ENCODE measurements around the gene PCDHGC5.

The PCDHGC5 gene

DNA sequence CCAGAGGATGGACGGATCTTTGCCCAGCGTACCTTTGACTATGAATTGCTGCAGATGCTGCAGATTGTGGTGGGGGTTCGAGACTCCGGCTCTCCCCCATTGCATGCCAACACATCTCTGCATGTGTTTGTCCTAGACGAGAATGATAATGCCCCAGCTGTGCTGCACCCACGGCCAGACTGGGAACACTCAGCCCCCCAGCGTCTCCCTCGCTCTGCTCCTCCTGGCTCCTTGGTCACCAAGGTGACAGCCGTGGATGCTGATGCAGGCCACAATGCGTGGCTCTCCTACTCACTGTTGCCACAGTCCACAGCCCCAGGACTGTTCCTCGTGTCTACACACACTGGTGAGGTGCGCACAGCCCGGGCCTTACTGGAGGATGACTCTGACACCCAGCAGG is 1.9 kb downstream of the PCDHGC5 start:
- no peak for DNase-seq (ENCODE audit: low read depth, low spot score)

DNA sequence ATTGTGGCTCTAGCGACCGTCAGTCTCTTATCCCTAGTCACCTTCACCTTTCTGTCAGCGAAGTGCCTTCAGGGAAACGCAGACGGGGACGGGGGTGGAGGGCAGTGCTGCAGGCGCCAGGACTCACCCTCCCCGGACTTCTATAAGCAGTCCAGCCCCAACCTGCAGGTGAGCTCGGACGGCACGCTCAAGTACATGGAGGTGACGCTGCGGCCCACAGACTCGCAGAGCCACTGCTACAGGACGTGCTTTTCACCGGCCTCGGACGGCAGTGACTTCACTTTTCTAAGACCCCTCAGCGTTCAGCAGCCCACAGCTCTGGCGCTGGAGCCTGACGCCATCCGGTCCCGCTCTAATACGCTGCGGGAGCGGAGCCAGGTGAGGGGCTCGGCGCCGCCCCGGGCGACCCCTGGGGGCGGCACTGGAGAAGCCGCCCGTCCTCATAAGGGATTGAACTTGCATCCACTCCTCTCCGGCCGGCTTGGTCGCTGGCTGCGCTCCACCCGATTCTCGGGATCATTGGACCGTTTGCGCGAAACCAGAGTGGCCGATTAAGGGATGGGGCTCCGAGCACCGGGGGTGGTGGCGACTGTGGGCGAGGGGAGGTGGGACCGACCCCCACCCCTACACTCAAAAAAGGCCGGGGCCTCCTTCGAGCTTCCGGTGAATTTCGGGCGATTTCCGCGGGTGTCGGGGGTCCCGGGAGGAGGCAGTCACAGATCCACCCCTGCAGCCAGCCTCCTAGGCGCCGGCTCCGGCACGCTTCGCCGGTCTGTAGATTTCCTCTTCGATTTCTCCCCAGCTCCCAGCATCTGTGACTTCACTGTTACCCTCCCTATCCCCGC is 2.7 kb downstream of the PCDHGC5 start:
- no peak for DNase-seq (ENCODE audit: low read depth, low spot score)

DNA sequence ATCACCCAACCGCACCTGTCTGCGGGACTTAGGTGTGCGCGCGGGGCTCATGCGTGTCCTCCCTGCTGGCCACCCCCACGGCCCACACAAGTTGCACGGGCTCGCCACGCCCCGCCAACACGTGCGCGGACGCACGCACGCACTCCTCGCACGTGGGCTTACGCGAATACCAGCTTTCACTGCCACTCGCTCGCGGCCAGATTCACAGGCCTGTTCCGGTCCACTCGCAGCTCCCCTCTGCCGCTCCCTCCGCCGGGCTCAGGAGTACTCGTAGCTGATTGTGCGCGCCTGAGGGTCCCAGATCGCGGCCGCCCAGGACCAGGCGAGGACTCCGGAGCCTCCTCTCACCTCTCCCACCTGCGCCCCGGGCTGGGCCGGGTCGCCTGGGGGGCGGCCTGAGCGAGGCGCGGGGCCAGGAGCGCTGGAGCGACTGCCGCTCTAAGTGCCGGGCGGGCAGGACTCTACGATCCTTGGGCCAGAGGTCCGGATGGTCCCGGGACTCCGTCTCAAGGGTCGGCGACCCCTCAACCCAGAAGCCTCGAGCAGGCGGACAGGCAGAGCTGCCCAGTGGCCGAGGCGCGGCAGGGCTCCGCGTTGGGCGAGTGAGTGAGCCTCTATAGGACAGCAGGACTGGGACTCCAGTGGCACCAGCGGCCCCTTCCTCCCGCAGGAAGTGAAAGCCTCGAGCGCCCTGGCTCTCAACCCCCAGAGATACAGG is 3.4 kb downstream of the PCDHGC5 start:
- no peak for DNase-seq (ENCODE audit: low read depth, low spot score)

DNA sequence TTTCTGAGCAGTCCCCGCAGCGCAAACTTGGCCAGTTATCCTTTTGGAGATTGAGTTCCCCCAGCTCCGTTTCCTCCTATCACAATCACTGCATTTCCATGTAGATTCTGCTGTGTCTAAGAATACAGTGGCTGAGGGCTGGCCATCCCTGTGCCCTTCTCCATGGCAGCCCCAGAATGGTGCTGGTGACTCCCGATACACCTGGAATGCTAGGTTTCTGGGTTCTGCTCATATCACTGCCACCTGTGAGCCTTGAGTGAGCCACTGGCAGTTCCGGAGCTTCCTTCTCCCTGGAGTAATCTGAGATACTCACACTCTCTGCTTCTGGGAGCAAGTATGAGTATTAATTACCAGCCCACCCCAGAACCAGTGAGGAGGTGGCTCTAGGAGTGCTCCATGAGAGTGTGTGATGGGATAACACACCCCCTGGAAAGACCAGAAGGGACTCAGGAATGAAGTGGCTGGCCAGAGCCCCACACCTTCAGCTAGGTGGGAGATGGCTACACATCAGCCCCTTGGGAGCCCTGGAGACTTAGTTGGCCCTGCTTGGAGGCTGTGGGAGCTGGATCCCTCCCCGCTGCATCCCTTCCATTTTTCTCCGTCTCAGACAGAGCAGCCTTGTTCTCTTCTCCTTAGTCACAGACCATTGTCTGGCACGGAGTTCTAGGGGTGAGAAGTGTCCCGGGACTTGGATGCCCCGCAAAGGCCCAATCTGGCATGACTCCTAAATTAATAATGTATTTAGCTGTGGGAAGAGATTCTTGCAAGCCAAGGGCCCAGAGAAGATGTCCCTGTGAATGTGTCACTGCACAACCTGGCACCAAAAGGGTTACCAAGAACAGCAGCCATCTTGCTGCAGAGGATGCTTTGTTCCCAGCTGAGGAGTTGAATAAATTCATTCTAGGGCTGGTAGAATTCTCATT is 4.9 kb downstream of the PCDHGC5 start:
- peak; percentile 79 for DNase-seq (ENCODE audit: low read depth, low spot score)

DNA sequence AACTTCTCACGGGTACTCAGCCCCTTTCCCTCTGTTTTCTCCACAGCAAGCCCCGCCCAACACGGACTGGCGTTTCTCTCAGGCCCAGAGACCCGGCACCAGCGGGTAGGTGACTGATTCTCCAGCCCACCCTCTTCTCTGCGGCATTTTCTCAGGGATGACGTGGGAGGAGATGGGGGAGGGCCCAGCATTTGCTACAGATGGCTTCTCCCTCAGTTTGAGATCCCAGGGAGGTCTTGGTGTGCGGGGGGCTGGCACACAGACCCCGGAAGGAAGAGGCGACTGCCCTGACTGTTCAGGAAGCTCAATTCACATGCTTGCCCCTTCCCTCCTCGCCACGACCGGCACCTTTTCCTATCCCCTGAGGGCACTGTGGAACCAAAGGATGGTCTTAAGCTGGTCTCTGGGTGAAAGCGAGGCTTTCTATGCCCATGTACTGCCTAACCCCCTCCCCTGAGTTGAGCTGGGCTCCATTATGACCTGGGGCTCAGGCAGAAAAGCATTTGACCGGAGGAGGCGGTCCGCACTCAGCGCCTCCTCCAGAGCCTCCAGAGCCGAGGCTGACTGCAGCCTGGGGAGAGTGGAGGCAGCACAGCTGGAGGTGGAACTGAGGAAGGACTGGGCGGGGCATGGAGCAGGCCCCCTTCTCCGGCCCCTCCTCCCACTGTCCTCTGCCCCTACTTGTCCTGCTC is 6.0 kb downstream of the PCDHGC5 start:
- peak; percentile 71 for DNase-seq (ENCODE audit: low read depth, low spot score)

DNA sequence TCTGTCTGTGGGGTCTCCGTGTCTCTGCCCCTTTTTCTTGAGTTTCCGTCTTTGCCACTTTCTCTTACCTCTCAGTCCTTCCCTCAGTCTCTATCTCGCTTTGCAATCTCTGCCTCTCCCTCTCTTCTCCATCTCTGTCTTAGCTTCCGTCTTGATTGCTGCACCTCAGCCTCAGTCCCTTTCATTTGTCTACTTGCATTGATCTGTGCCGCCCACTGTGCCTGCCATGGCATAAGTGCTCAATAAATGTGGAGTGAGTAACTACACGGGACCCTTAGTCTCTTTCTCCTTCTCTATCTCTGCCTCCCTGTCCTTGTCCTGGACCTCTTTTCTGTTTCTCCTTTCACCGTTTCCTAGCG is 6.6 kb downstream of the PCDHGC5 start:
- DNase-seq (ENCODE audit: low read depth, low spot score): no peak

DNA sequence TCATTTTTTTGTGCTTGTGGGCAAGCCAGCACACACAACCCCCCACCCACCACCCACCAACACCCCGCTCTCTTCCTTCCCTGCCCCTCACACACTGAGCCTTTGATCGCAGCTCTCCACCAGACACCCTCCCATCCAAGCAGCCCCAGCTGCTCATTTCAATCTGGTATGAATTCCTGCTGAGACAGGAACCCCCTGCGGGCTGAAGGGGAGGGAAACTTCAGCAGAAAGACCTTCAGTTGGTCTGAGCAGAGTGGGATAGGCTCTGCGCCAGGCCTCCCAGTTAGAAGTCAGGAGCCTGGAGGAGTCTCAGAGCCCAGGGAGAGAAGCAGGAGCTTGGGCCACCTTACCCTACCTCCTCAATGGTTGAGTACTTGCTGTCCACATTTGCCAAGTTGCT is 7.2 kb downstream of the PCDHGC5 start:
- DNase-seq (ENCODE audit: low read depth, low spot score): peak; percentile 80

DNA sequence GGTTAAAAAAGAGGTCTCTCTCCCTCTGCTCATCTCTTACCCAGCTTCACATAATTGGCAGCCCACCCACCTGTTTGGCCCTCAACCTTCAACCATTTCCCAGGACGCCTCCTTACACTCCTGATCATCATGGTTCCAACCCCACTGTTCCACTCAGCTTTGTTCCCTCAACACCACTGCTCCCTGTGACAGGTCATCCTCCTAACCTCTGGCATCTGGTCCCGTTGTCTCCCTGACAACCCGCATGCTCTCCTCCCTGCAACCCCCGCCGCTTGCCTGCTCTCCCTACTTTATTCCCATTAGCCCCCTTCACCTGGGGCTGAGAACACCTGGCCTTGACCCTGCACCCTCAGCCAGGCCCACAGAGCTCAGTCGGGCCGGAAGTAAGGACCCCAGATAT is 12.9 kb downstream of the PCDHGC5 start:
- no peak for DNase-seq (ENCODE audit: low read depth, low spot score)

DNA sequence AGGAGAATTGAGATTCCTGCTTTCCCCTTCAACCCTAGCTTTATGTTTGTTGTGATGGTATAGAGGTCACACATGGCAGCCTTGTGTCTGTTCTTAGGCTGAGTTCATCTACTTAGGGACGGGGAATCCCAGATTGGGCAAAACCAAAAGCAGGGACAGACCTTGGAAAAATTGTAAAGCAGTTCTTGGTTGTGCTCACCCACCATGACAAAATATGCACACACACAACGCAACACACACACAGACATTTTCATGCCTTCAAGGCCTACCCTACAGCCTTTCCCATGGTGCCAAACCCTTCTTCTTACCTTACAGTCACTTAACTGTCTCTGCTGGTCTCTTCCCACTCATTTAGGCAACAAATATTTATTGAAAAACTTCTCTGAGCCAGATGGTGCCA is 14.8 kb downstream of the PCDHGC5 start:
- no peak for DNase-seq (ENCODE audit: low read depth, low spot score)

DNA sequence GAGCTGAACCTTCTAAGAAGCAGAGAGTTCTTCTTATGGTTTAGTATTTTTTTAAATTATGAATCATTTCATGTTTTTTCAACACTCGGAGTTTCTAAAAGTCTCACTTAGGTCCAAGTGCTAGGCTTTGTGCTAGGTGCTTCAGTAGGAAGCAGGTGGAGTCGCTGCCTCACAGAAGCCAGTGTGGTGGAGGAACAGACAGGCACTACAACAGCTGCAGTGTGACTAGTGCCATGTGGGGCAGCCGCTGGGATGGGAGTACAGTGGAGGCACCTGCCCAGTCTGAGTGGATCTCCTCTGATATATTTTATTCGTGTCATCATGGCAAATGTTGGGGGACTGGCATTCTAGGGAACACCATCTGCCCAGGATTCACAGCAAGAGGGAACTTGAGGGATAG is 15.3 kb downstream of the PCDHGC5 start:
- no peak for DNase-seq (ENCODE audit: low read depth, low spot score)

DNA sequence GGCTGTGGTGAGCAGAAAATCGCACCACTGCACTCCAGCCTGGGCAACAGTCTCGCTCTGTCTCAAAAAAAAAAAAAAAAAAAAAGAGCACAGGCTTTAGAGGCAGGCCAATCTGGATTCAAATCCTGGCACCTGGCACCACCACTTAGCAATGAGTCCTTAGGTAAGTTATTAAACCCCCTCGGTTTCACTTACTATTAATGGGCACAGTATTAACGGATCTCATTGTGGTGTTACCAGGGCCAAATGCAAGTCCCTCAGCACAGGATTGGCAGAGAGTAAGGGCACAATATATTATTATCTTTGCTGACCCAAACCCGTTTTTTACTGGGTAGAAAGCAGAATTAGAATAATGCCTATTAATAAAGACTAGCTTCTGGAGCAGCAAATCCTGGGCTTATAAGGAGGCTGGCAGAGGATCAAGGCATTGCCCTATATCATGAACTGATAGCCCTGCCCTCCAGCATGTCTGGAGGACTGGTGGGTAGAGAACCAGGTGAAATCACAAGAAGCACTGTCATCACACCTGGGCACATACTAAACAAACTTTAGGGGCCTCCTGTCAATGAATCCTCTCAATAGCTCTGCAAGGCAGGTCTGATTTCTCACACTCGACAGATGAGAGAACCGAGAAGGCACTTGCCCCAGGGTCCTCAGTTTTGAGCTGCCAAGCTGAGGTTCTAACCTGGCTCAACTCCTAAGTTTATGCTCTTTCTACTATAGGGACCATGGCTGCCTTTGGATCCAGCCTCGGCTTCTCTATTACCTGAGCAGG is 17.7 kb downstream of the PCDHGC5 start:
- no peak for DNase-seq (ENCODE audit: low read depth, low spot score)

DNA sequence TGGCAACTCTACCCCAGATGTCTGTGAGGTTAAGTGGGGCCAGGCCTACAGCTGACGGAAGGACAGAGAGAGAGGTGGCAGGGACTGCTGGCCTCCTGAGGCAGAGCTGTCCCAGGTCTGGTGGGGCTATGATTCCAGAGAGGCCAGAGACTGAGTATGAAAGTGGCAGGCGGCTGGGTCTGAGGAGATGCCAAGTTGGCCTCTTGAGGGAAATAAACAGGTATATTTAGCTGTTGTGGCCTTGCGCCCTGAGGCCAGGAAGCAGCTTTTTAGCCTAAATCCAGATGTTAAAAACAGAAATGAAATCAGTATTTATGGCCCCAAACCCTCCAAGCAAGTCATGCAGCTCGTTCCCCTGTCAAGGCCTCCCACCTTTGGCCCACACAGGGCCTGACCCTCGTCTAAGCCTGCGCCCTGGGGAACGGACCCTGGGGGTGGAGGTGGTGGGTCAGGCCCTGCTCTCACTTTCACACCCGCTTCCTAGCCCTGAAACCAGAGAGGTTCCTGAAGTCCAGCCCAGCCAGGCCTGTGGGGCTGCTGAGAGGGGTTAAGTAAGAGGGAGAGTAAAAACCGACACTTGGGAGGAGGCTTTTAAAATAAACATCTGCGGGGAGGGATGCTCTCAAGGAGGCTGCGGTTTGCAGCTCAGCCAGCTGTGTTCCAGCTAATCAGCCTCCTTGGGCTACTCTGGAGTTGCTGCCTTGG is 18.7 kb downstream of the PCDHGC5 start:
- DNase-seq (ENCODE audit: low read depth, low spot score): peak; percentile 52

DNA sequence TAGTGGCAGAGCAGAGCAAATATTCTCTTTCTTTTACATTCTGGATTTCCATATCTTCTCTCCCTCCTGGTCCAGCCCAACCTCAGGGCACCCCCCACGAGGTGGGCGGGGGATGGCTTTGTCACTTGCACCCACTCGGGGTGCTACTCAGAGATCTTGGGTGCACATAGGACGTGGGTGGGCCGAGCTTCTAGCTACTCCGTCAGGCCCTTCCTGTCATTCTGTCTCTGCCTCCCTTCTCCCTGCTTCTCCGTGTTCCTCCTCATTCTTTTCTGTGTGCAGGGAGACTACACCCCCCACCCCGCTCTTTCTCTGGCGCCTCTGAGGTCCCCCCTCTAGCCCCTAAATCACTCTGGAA is 19.5 kb downstream of the PCDHGC5 start:
- no peak for DNase-seq (ENCODE audit: low read depth, low spot score)

DNA sequence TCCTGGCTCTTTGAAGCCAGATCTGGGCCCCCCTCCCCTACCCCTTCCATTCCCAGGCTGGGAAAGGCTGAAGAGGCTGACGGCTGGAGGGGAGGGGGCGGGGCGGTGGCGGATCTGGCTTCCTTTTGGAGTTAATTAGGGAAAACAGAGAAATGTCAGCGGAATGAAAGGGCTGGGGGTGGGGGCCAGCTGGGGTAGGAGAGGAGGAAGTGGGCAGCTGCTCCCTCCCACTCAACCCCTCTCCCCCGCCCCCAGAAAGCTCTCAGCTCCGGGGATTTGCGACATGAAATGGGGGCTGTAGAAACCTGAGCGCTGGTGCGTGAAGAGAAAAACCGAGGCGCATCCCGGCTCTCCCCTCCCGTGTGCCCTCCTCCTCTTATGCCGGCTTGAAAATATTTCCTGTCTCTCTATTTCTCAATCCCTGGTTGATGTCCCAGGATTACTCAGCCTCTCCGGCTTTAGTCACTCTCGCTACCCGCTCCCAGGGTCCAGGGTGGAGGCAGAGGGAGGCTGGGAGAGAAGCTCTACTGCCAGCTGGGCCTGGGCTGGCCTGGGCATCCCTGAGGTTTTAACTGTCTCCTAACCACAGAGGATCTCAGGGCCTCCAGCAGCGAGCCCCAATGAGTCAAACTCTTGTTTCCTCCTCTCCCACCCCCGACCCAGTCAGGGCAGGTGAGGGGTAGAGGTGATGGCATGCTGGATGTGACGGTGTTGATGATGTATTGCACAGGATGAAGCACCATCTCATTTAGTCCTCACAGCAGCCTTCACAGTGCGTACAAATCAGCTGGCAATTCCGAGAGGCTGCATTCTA is 20.1 kb downstream of the PCDHGC5 start:
- DNase-seq (ENCODE audit: low read depth, low spot score): peak; percentile 89

DNA sequence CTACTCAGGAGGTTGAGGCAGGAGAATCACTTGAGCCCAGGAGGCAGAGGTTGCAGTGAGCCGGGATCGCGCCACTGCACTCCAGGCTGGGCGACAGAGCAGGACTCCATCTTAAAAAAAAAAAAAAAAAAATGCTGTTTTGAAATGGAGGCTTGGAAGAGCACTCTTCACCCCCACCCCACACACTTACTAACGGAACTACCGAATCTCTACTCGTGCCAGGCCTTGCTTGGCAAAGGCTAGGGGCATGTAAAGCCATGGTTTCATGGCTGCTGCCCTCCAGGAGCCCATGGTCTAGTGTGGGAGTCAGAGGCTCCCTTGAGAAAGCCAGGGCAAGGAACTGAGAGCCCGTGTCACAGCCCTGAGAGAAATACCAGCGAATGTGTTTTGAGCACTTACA is 21.3 kb downstream of the PCDHGC5 start:
- no peak for DNase-seq (ENCODE audit: low read depth, low spot score)

DNA sequence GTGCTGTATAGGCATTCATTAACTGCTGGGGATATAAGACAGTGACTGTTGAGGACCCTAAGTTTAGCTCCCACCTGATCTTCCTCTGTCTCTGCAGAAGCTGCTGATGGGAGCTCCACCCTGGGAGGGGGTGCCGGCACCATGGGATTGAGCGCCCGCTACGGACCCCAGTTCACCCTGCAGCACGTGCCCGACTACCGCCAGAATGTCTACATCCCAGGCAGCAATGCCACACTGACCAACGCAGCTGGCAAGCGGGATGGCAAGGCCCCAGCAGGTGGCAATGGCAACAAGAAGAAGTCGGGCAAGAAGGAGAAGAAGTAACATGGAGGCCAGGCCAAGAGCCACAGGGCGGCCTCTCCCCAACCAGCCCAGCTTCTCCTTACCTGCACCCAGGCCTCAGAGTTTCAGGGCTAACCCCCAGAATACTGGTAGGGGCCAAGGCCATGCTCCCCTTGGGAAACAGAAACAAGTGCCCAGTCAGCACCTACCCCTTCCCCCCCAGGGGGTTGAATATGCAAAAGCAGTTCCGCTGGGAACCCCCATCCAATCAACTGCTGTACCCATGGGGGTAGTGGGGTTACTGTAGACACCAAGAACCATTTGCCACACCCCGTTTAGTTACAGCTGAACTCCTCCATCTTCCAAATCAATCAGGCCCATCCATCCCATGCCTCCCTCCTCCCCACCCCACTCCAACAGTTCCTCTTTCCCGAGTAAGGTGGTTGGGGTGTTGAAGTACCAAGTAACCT is 22.1 kb downstream of the PCDHGC5 start:
- no peak for DNase-seq (ENCODE audit: low read depth, low spot score)

DNA sequence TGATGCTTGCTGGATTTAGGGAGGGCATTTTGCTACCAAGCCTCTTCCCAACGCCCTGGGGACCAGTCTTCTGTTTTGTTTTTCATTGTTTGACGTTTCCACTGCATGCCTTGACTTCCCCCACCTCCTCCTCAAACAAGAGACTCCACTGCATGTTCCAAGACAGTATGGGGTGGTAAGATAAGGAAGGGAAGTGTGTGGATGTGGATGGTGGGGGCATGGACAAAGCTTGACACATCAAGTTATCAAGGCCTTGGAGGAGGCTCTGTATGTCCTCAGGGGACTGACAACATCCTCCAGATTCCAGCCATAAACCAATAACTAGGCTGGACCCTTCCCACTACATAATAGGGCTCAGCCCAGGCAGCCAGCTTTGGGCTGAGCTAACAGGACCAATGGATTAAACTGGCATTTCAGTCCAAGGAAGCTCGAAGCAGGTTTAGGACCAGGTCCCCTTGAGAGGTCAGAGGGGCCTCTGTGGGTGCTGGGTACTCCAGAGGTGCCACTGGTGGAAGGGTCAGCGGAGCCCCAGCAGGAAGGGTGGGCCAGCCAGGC is 23.0 kb downstream of the PCDHGC5 start:
- no peak for DNase-seq (ENCODE audit: low read depth, low spot score)

DNA sequence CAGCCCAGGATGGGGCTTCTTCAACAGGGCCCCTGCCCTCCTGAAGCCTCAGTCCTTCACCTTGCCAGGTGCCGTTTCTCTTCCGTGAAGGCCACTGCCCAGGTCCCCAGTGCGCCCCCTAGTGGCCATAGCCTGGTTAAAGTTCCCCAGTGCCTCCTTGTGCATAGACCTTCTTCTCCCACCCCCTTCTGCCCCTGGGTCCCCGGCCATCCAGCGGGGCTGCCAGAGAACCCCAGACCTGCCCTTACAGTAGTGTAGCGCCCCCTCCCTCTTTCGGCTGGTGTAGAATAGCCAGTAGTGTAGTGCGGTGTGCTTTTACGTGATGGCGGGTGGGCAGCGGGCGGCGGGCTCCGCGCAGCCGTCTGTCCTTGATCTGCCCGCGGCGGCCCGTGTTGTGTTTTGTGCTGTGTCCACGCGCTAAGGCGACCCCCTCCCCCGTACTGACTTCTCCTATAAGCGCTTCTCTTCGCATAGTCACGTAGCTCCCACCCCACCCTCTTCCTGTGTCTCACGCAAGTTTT is 23.6 kb downstream of the PCDHGC5 start:
- peak; percentile 85 for DNase-seq (ENCODE audit: low read depth, low spot score)
